ENCODE measurements around the gene GSTO1. TPM values are rescaled to one million over a fixed set of nuclear protein-coding genes. Genes with fewer than 3 reads are reported as not detected.
"Not testable (repeated sequence)": the region's sequence is repeated elsewhere in the genome, so short reads cannot be mapped to it uniquely, and the experiment has no call there.

GSTO1 gene
- total RNA-seq, 1 donor from 2014 or later = 414 TPM

DNA sequence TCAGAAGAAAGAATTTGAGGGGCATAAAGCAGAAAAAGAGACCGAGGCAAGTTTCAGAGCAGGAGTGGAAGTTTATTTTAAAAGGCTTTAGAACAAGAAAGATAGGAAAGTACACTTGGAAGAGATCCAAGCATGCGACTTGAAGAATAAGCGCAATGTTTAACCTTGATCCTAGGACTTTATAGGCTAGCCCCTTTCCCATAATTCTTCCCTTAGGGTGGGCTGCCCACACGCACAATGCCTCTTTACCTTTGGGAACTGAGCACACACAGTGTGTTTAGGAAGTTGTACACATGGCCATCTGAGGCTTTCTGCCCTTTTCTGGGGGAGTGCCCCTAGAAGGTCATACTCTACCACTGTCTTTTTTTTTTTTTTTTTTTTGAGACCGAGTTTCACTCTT, 11.2 kb upstream of the GSTO1 start:
- no peak for DNase-seq (ENCODE audit: low read depth)
- TF ChIP-seq, protein P1, sequence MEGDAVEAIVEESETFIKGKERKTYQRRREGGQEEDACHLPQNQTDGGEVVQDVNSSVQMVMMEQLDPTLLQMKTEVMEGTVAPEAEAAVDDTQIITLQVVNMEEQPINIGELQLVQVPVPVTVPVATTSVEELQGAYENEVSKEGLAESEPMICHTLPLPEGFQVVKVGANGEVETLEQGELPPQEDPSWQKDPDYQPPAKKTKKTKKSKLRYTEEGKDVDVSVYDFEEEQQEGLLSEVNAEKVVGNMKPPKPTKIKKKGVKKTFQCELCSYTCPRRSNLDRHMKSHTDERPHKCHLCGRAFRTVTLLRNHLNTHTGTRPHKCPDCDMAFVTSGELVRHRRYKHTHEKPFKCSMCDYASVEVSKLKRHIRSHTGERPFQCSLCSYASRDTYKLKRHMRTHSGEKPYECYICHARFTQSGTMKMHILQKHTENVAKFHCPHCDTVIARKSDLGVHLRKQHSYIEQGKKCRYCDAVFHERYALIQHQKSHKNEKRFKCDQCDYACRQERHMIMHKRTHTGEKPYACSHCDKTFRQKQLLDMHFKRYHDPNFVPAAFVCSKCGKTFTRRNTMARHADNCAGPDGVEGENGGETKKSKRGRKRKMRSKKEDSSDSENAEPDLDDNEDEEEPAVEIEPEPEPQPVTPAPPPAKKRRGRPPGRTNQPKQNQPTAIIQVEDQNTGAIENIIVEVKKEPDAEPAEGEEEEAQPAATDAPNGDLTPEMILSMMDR (IDR thresholded peaks at IDR 0.05; ENCODE audit: insufficient read depth, low read length, poor library complexity, severe bottlenecking) = no peak
- H3K36me3 ChIP-seq (ENCODE audit: control insufficient read depth, insufficient read depth, low read length) = no peaks in the 10 kb centered on the region
- no peak overlapping the region for H3K4me3 ChIP-seq (ENCODE audit: low read depth, low read length)
- H3K27me3 ChIP-seq (ENCODE audit: control insufficient read depth, insufficient read depth, low read length) = no peaks in the 10 kb centered on the region

DNA sequence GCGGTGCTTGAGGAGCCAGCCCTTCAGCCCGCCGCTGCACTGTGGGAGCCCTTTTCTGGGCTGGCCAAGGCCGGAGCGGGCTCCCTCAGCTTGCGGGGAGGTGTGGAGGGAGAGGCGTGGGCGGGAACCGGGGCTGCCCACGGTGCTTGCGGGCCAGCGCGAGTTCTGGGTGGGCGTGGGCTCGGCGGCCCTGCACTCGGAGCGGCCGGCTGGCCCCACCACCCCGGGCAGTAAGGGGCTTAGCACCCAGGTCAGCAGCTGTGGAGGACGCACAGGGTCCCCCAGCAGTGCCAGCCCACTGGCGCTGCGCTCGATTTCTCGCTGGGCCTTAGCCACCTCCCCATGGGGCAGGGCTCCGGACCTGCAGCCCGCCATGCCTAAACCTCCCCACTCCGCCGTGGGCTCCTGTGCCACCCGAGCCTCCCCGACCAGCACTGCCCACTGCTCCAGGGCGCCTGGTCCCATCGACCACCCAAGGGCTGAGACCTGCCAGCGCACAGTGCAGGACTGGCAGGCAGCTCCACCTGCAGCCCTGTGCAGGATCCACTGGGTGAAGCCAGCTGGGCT, 9.5 kb upstream of the GSTO1 start:
- TF ChIP-seq, protein P1 (IDR thresholded peaks at IDR 0.05; ENCODE audit: insufficient read depth, low read length, poor library complexity, severe bottlenecking) = no peak
- Histone ChIP-seq H3K4me3 (ENCODE audit: low read depth, low read length) (no peak overlapping the region), H3K27me3 (ENCODE audit: control insufficient read depth, insufficient read depth, low read length) (no peaks in the 10 kb centered on the region), H3K36me3 (ENCODE audit: control insufficient read depth, insufficient read depth, low read length) (no peaks in the 10 kb centered on the region)
- DNase-seq (ENCODE audit: low read depth) = no peak

DNA sequence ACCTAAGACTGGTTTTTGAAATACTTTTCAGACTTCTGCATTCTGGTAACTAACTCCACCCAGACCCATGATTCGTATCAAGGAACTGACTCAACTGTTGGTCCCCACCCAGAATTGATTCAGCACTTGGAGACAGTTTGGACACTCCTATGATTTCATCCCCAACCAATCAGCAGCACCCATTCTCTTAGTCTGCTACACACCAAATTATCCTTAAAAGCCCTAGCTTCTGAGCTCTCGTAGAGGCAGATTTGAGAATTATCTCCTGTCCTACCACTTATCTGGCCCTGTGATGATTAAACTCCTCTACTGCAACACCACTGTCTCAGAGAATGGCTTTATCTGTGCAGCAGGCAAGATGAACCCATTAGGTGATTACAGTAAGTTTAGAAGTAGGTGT, 7.7 kb upstream of the GSTO1 start:
- TF ChIP-seq, protein P1 (IDR thresholded peaks at IDR 0.05; ENCODE audit: insufficient read depth, low read length, poor library complexity, severe bottlenecking) = no peak
- no peaks in the 10 kb centered on the region for H3K27me3 ChIP-seq (ENCODE audit: control insufficient read depth, insufficient read depth, low read length)
- no peaks in the 10 kb centered on the region for H3K36me3 ChIP-seq (ENCODE audit: control insufficient read depth, insufficient read depth, low read length)
- DNase-seq (ENCODE audit: low read depth) = no peak
- H3K4me3 ChIP-seq (ENCODE audit: low read depth, low read length) = no peak overlapping the region

DNA sequence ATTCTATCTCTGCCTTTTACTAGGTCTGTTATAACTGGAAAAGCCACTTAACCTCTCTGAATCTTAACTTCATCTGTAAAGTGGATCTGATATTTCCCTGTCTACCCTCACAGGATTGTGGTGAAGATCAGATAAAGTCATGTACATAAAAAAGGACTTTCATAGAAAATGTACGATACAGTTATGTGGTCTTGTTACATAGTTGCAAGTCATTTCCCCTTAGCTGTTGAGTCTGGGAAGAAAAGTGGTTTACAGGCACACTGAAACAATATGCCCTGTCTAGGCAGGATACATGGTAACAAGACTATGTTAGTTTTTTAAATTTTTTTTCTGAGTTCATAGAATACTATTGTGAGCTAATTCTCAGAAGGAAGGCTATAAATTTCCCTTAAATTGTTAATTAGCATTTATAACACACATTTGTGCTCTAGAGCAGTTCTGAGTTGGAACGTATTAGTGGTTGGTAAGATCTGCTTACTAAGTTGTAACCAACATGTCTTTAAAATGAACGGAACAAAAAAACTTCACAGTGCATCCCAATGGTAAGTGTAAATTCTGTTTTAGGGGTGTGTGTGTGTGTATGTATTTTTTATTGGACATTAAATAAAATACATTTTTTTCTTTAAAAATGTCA, 7.1 kb upstream of the GSTO1 start:
- TF ChIP-seq, protein P1 (IDR thresholded peaks at IDR 0.05; ENCODE audit: insufficient read depth, low read length, poor library complexity, severe bottlenecking) = no peak
- Histone ChIP-seq H3K4me3 (ENCODE audit: low read depth, low read length) (no peak overlapping the region), H3K36me3 (ENCODE audit: control insufficient read depth, insufficient read depth, low read length) (no peaks in the 10 kb centered on the region), H3K27me3 (ENCODE audit: control insufficient read depth, insufficient read depth, low read length) (no peaks in the 10 kb centered on the region)
- DNase-seq (ENCODE audit: low read depth) = no peak

DNA sequence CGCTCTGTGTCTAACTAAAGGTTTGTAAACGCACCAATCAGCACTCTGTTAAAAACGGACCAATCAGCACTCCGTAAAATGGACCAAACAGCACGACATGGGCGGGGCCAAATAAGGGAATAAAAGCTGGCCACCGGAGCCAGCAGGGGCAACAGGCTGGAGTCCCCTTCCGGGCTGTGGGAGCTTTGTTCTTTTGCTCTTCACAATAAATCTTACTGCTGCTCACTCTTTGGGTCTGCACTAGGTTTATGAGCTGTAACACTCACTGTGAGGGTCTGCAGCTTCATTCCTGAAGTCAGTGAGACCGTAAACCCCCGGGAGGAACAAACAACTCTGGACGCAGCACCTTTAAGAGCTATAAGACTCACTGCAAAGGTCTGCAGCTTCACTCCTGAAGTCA, 5.8 kb upstream of the GSTO1 start:
- not testable (repeated sequence) for H3K36me3 ChIP-seq (ENCODE audit: control insufficient read depth, insufficient read depth, low read length); H3K4me3 ChIP-seq (ENCODE audit: low read depth, low read length); H3K27me3 ChIP-seq (ENCODE audit: control insufficient read depth, insufficient read depth, low read length); DNase-seq (ENCODE audit: low read depth)

DNA sequence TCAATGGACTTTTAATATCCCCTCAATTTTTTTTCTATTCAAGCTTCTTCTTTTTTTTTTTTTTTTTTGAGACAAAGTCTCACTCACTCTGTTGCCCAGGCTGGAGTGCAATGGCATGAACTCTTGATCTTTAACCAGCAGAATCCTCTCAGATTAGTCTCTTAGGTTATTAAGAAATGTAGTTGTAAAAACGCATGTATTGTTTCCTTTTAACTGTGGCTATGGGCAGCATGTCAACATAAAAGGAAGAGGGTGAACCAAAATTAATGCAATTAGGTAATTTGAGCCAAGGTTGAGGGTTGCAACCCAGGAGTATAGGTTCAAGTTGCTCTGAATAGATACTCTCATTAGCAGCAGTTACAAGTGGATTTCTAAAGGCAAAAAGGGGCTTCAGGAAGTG, 4.3 kb upstream of the GSTO1 start:
- Histone ChIP-seq H3K4me3 (ENCODE audit: low read depth, low read length) (no peak overlapping the region), H3K36me3 (ENCODE audit: control insufficient read depth, insufficient read depth, low read length) (no peaks in the 10 kb centered on the region), H3K27me3 (ENCODE audit: control insufficient read depth, insufficient read depth, low read length) (no peaks in the 10 kb centered on the region)
- TF ChIP-seq, protein P1 (IDR thresholded peaks at IDR 0.05; ENCODE audit: insufficient read depth, low read length, poor library complexity, severe bottlenecking) = no peak
- DNase-seq (ENCODE audit: low read depth) = no peak

Measured in kidney epithelial cell (primary cell).